ENCODE data around the gene ADAM12.
A peak's percentile ranks its signal among the peaks of the same experiment; 100 is the strongest.
"Not testable (repeated sequence)": the region's sequence is repeated elsewhere in the genome, so short reads cannot be mapped to it uniquely, and the experiment has no call there.

Gene ADAM12

DNA sequence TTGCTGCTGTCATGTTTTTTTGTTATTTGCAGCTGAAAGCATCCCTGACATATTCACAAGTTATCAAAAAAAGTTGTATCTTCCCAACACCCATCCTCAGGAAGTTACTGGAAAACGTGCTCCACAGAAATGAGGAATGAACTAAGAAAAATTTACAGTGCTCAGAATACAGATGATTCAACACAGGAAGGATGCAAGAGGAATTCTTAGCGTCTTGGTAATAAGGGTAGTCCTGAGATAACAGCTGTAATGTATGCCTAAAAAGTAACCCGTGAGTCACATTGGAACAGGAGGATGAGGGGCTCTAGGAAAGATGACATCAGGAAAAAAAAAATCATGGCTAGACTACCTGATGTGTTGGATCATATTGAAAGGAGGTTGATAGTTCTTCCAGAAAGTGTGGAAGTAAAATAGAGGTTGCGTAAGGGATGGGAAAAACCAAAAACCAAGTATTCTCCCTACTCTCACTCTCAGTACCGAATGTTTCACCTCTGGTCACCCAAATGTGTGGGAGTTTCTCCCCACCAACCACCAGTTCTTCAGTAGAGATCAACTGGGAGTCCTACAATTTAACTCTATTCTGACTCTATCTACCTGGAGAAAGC, 3.9 kb downstream of the ADAM12 start:
- peaks cover 50% of the 10 kb centered on the region for H3K4me1 Mint-ChIP-seq
- H3K27me3 Mint-ChIP-seq (ENCODE audit: low read depth) = peaks cover 16% of the 10 kb centered on the region
- no peak overlapping the region for H3K27ac Mint-ChIP-seq
- peaks cover 12% of the 10 kb centered on the region for H3K9me3 Mint-ChIP-seq
- TF ChIP-seq, protein P1, sequence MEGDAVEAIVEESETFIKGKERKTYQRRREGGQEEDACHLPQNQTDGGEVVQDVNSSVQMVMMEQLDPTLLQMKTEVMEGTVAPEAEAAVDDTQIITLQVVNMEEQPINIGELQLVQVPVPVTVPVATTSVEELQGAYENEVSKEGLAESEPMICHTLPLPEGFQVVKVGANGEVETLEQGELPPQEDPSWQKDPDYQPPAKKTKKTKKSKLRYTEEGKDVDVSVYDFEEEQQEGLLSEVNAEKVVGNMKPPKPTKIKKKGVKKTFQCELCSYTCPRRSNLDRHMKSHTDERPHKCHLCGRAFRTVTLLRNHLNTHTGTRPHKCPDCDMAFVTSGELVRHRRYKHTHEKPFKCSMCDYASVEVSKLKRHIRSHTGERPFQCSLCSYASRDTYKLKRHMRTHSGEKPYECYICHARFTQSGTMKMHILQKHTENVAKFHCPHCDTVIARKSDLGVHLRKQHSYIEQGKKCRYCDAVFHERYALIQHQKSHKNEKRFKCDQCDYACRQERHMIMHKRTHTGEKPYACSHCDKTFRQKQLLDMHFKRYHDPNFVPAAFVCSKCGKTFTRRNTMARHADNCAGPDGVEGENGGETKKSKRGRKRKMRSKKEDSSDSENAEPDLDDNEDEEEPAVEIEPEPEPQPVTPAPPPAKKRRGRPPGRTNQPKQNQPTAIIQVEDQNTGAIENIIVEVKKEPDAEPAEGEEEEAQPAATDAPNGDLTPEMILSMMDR (IDR thresholded peaks at IDR 0.05; ENCODE audit: unreplicated experiment in 3 of 3) = no peak
- peak overlapping the region in 1 of 3 experiments; percentile 20 for H3K4me3 Mint-ChIP-seq
- H3K36me3 Mint-ChIP-seq (ENCODE audit: low read depth) = peaks cover 8% of the 10 kb centered on the region

GRCh38 chr10:126380352-126381076, 7.8 kb downstream of the ADAM12 start:
- TF ChIP-seq, protein P1 (IDR thresholded peaks at IDR 0.05; ENCODE audit: unreplicated experiment in 3 of 3) = no peak
- peaks cover 32% of the 10 kb centered on the region for H3K4me1 Mint-ChIP-seq
- H3K27ac Mint-ChIP-seq = peak overlapping the region; percentile 51 to 63 (median 59)
- peak overlapping the region in 1 of 3 experiments; percentile 38 for H3K4me3 Mint-ChIP-seq
- H3K9me3 Mint-ChIP-seq = peaks cover 24% of the 10 kb centered on the region
- no peaks in the 10 kb centered on the region for H3K27me3 Mint-ChIP-seq (ENCODE audit: low read depth)
- H3K36me3 Mint-ChIP-seq (ENCODE audit: low read depth) = peaks cover 13% of the 10 kb centered on the region

- not testable (repeated sequence) for H3K27me3 Mint-ChIP-seq (ENCODE audit: low read depth); H3K4me3 Mint-ChIP-seq
- Mint-ChIP-seq H3K4me1 (peaks cover 27% of the 10 kb centered on the region), H3K9me3 (peaks cover 32% of the 10 kb centered on the region), H3K27ac (peak overlapping the region in 1 of 3 experiments; percentile 49), H3K36me3 (ENCODE audit: low read depth) (peaks cover 22% of the 10 kb centered on the region)
Observed at GRCh38 chr10:126379166-126379565, 9.1 kb downstream of the ADAM12 start.

DNA sequence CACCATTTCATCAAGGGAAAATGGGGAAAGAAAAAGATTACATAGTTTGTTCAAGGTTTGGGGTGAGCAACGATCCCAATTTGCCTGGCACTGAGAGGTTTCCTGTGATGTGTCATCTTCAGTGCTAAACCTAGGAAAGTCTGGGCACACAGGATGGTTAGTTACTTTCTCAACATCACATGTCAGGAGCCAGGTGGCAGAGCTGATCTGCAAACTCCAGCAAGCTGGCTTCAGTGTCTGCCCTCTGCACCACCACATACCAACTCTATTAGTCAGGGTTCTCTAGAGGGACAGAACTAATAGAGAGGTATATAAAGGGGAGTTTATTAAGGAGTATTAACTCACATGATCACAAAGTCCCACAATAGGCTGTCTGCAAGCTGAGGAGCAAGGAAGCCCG, 11.3 kb downstream of the ADAM12 start:
- Mint-ChIP-seq H3K27ac (no peak overlapping the region), H3K4me3 (no peak overlapping the region), H3K27me3 (ENCODE audit: low read depth) (no peaks in the 10 kb centered on the region), H3K4me1 (peaks cover 39% of the 10 kb centered on the region), H3K36me3 (ENCODE audit: low read depth) (peaks cover 20% of the 10 kb centered on the region), H3K9me3 (peaks cover 25% of the 10 kb centered on the region)
- TF ChIP-seq, protein P1 (IDR thresholded peaks at IDR 0.05; ENCODE audit: unreplicated experiment in 3 of 3) = no peak

GRCh38 chr10:126375926-126376554, 12.2 kb downstream of the ADAM12 start:
- H3K4me1 Mint-ChIP-seq = peaks cover 47% of the 10 kb centered on the region
- no peak overlapping the region for H3K27ac Mint-ChIP-seq
- no peaks in the 10 kb centered on the region for H3K27me3 Mint-ChIP-seq (ENCODE audit: low read depth)
- TF ChIP-seq, protein P1 (IDR thresholded peaks at IDR 0.05; ENCODE audit: unreplicated experiment in 3 of 3) = no peak
- H3K4me3 Mint-ChIP-seq = no peak overlapping the region
- peaks cover 25% of the 10 kb centered on the region for H3K9me3 Mint-ChIP-seq
- peaks cover 20% of the 10 kb centered on the region for H3K36me3 Mint-ChIP-seq (ENCODE audit: low read depth)

DNA sequence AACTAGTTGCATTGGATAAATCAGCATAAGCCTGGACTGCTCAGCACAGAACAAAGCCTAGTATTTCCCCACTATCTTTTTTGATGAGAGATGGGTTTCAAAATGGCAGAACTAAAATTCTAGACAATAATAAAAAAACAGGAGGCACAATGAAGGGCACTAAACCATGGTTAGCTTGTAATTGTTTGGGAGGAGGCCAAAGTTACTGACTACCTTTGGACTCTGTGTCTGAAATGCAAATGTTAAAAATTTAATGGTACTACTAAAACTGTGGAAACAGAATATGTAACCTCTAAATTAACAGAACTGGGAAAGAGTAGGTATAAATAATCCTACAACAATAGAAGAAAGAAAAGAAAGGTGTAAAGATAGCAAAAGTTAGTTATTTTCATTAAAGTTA, 13.0 kb downstream of the ADAM12 start:
- peaks cover 47% of the 10 kb centered on the region for H3K4me1 Mint-ChIP-seq
- no peak overlapping the region for H3K4me3 Mint-ChIP-seq
- peaks cover 25% of the 10 kb centered on the region for H3K9me3 Mint-ChIP-seq
- H3K27me3 Mint-ChIP-seq (ENCODE audit: low read depth) = no peaks in the 10 kb centered on the region
- no peak overlapping the region for H3K27ac Mint-ChIP-seq
- H3K36me3 Mint-ChIP-seq (ENCODE audit: low read depth) = peaks cover 20% of the 10 kb centered on the region
- TF ChIP-seq, protein P1 (IDR thresholded peaks at IDR 0.05; ENCODE audit: unreplicated experiment in 3 of 3) = no peak

All from nephron (organoid).